ENCODE data around the gene SH3BP5.

The SH3BP5 gene

GRCh38 chr3:15228147-15228546 lies 104.2 kb downstream of the SH3BP5 start:
- no peak for DNase-seq

GRCh38 chr3:15223685-15224572 lies 108.5 kb downstream of the SH3BP5 start:
- DNase-seq = no peak

GRCh38 chr3:15221574-15222217 lies 110.7 kb downstream of the SH3BP5 start:
- no peak for DNase-seq

DNA sequence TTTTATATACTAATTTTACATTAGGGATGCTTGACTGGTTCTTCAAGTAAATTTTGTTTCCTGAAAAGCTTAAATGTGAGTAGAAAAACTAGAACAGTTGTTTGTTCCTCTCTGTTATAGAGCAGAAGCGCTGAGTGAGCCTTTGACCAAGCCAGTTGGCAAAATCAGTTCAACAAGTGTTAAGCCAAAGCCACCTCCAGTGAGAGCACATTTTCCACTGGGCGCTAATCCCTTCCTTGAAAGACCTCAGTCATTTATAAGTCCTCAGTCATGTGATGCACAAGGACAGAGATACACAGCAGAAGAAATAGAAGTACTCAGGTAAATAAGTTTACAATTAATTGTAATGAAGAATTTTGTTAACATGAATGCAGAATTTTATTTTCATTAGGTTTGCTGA lies 111.7 kb downstream of the SH3BP5 start:
- DNase-seq = no peak

- no peak for DNase-seq
Observed at GRCh38 chr3:15220056-15220455, 112.3 kb downstream of the SH3BP5 start.

DNA sequence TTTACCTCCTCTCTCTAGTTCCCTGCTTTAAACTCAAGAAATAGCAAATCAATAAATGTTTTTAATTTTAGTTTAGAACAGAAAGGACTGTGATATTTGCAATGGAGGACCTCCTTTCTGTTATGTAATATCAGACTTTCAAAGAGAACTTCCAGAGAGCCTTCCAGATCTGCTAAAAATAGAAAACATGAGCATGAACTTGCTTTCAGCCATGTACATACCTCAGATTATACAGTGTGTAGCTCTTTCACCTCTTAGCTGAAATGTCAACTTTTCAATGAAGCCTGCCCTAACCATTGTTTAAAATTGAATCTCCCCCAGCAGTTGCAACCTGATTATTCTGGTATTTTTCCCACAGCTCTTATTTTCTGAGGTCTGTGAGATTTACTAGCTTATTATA lies 113.7 kb downstream of the SH3BP5 start:
- no peak for DNase-seq

DNA sequence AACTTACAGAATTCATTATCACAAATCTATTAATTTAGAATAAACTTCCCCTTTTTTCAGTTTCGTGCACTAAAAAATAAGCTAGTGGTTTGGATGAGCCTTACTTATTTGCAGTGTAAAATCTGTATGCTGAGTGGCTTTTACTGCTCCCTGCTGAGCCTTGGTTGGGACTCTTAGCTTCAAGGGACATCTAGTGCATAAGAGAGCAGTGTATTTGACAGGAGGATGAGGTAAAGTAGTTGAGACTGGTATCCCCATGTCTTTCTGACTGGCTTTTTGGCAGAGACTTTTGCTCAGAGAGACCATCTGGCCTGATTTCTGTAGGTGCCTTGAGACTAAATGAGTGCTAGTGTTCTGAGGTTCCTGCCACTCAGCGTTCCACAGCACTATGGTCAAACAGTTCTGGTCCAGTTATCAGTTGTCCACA lies 114.5 kb downstream of the SH3BP5 start:
- no peak for DNase-seq

DNA sequence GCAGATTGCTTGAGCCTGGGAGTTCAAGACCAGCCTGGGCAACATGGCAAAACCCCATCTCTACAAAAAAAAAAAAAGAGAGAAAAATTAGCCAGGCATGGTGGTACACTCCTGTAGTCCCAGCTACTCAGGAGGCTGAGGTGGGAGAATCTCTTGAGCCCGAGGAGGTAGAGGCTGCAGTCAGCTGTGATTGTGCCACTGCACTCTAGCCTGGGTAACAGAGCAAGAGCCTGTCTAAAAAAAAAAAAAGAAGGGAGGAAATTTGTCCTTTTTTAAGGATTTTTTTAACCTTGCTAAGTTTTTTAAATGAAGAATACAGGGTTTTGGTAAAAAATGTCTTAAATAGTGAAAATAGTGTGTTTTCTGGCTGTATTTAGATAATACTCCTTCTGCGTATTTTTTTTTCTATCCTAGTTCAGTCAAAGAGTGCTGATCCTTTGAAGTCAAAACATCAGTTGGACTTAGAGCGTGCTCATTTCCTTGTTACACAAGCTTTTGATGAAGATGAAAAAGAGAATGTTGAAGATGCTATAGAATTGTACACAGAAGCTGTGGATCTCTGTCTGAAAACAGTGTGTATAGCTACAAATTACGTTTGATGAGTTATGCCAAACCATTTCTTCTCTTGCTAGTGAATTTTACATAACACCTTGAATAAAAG lies 115.2 kb downstream of the SH3BP5 start:
- no peak for DNase-seq

DNA sequence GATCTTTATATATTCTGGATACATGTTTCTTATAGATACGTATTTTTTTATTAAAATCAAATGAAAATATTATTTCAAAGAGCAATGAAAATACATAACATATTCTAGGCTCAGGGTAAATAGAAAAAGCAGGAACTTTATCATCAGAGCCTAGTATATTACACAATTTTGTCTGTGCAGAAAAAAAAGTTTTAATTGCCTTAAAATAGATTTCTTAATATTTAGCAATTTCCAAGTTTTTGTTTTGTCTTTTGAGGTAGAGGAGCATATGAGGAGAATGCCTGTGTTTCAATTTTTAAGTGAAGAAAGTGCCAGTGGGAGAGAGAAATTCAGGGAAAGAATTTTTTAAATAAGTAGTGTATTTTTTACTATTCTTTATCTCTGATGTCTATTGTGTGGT lies 115.9 kb downstream of the SH3BP5 start:
- no peak for DNase-seq

DNA sequence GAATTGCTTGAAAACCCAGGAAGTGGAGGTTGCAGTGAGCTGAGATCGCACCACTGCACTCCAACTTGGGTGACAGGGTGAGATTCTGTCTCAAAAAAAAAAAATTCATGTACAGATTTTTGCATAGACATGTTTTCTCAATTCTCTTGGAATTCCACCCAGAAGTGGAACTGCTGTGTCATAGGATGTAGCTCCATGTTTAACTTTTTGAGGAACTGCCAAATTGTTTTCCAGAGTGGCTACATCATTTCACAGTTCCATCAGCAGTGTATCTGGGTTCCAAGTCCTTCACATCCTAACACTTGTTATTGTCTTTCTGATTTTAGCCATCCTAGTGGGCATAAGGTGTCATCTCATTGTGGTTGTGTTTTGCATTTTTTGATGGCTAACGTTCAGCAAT lies 116.4 kb downstream of the SH3BP5 start:
- peak; percentile 32 for DNase-seq

DNA sequence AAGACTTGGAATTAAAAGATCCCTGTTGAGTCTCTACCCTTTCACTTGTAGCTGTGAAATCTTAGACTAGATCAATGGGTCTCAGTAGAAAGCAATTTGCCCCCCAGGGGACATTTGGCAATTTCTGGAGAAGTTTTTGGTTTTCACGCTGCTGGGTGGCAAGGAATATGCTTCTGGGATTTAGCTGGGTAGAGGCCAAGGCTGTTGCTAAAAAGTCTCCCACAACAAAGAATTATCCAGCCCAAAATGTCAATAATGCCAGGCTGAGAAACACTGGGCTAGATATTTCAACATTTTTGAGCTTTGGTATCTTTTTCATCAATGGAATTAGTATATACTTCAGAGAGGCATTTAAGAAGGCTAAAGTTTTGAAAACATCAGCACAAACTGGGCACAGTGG lies 117.6 kb downstream of the SH3BP5 start:
- DNase-seq = no peak

DNA sequence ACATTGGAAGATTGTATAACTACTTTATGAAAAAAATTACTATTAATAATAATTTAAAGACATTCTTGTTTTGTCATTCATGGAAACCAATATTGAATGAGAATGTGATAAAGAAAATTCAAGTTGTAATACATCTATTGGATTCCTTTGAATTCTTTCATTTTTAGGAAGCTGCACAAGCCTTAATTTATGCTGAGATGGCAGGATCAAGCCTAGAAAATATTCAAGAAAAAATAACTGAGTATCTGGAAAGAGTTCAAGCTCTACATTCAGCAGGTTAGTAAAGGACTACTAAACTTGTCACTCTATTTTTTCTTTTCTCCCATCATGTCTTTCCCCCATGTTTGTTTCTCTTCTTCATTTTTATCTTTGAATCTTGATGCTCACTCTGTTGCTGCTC lies 120.4 kb downstream of the SH3BP5 start:
- DNase-seq = no peak

GRCh38 chr3:15207836-15208504 lies 124.4 kb downstream of the SH3BP5 start:
- no peak for DNase-seq

GRCh38 chr3:15206662-15207576 lies 125.5 kb downstream of the SH3BP5 start:
- DNase-seq = peak; percentile 22

DNA sequence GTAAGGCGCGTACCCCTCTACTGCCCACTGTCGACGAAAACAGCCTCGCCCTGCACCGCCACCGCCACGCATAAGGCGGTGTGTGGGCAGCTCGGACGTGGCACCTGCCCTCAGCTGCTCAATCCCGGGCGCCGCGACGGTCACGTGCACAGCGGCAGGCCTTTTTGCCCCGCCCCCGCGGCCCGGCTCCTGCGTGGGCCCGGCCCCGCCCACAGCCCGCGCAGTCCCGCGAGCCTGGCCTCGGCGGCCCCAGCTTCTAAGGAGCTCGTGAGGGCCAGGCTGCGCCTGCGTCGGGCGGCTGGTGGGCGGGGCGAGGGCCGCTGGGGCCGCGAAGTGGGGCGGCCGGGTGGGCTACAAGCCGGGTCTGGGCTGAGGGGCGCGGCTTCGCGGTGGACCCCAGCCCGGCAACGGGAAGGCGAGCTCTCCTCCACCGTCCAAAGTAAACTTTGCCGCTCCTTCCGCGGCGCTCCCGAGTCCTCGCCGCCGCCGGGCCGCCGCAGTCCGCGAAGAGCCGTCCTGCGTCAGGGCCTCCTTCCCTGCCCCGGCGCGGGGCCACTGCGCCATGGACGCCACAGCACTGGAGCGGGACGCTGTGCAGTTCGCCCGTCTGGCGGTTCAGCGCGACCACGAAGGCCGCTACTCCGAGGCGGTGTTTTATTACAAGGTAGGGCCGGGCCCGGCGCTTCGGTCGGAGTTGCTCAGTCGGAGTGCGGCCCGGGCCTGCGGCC lies 126.3 kb downstream of the SH3BP5 start, which contains the start of gene CAPN7:
CAPN7 (plus strand) TSS at position 313 of the 728 bp plus-strand sequence; CDS start at position 563, 250 bp downstream.
- peak; percentile 92 for DNase-seq

DNA sequence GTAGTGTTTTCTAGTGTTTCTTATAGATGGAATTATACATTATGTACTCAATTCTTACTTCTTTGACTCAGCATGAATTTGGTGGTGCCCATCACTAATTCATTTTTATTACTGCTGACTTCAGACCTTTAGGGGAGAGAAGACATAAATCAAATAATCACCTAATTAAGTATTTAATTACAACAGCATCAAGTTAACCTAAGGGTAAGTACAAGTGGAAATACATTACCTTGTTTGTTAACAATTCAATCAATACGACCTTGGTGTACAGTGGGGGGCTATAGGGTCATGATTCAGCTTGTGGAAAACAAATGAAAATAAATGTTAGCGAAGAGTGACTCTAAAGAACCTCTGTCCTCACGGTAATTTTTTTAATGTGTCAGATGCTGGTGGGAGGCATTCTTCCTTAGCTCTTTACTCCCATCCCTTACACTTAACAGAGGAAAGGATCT lies 126.9 kb downstream of the SH3BP5 start:
- no peak for DNase-seq

All from fibroblast of upper back skin (primary cell).